Ecto neural progenitor cell (in vitro differentiated cells): ENCODE data around the gene RIC3.

Experiments
- DNase-seq: peaks from one replicate; pipeline ENCODE4 v3.0.0-alpha.2; 2018; ENCODE audit warnings: low spot score

The RIC3 gene, protein sequence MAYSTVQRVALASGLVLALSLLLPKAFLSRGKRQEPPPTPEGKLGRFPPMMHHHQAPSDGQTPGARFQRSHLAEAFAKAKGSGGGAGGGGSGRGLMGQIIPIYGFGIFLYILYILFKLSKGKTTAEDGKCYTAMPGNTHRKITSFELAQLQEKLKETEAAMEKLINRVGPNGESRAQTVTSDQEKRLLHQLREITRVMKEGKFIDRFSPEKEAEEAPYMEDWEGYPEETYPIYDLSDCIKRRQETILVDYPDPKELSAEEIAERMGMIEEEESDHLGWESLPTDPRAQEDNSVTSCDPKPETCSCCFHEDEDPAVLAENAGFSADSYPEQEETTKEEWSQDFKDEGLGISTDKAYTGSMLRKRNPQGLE

DNA sequence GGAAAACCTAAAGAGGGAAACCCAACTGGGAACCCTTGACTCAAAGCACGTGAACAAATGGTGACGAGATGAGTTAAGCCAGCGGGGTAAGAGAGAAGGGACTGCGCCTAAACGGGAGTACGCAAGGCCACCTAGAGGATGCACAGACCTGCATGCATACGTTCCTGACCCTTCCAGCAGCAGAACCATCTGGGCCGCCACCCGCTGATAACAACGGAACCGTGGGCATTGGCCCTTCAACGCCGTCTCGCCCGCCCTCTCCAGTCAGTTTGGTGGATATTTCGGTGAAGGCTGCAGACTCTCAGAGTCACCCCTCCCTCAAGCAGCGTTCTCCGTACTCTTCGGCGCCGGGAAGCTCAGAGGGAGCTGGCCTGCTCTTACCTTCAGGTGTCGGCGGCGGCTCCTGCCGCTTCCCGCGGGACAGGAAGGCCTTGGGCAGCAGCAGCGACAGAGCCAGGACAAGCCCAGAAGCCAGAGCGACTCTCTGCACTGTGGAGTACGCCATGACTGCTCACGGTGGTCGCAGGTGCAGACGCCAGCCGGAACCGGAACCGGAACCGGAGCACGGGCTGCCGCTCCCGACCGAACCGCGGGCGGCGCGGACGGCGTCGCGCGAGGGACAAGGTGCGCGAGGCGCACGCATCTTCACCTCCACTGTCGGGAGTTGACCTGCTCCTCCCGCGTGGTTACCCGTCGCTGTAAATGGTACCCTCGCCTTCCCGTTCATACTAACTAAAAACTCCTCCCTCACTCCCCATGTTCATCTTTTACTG is at the start of gene RIC3:
Gene RIC3 (minus strand): TSS at position 541 of the 773 bp plus-strand sequence. CDS start 36 bp downstream, at position 505.
- peak; percentile 62 for DNase-seq

DNA sequence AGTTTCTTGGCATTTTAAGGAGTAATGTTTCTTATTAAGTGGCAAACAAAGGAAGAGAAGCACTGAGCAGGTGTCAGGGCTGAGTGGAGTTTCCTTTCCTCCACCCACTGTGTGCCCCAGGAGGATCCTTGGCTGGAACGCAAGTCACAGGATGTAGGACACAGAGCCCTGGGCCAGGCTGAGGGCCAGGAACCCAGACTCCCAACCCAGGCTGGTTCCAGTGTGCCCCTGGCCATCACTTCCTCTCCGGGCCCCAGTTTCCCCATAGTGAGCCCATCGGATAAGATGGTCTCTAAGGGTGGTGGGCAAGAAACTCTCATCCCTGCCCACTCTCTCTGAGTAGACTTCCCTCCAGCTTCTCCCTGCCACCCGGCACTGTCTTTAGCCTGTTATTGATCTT is 49.6 kb upstream of the RIC3 start:
- no peak for DNase-seq

DNA sequence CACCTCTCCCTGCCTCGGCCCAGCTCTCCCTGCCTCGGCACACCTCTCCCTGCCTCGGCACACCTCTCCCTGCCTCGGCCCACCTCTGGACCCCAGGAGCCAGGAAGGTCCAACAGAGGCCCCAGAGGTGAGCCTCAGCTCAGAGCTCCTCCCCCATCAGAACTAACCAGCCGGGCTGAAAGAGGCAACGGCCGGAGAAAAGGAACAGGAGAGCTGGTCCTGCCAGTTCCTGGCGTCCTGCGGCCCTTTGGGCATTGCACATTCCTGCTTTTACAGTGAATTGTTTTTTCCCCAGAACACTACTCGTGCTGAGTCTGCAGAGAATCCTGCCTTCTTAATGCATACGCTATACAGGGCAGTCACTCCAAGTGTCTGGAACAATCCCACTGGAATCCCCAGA is 49.1 kb upstream of the RIC3 start:
- no peak for DNase-seq

DNA sequence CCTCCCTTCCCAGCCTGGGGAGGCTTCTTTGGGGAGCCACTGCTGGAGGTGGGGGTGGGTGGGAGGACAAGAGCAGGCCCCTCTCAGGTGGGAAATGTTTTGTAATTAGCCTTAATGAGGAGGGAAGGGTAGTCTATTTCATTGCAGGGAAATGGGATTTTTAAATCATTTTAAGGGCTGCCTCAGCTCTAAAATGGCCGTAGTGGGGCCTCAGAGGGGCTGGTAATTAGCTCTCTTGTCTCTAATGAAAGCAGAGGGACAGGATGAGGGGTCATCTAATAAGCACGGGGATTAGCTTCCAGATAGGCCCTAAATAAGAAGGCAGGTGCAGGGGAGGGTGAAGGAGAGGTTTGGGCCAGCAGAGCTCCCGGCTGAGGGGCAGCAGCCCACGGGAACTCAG is 48.3 kb upstream of the RIC3 start:
- DNase-seq: no peak

DNA sequence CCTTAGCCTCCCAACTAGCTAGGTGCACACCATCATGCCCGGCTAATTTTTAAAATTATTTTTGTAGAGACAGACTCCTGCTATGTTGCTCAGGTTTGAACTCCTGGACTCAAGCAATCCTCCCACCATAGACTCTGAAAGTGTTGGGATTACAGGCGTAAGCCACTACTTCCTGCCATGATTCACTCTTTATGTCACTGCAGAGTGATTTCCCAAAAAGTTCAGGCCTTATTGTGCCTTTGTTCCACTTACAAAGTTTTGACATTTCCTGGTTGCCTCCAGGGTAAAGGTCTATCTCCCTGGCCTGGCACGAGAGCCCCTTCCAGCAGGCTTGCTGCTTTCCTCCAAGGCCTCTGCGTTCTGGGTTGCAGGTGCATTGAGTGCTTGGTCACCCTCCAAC is 44.6 kb upstream of the RIC3 start:
- DNase-seq: no peak

DNA sequence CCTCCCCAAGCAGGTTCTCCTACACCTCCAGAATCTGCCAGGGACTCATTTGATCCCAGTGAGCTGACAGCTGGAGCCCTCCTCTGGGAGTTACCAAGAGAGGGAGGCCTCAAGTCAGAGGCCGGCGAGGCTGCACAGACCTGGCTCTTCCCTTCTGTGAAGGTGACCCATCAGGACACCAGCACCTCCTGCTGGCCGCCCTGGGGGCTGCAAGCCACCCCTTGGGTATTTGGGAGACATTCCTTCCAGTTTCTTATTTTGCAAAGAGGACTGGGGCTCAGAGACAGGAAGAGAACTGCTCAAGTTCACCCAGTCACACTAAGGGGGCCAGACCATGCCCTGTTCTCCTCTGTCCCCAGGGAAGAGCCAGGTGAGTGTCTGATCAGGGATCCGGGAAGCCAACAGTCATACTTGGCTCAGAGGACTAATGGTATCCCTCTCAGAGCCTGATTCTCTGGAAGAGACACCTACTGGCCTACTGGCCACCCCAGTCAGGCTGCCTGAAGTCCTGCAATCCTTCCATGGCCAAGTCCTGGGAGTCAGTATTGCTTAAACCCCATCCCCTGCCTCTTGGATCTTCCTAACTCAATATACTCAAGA is 40.5 kb upstream of the RIC3 start:
- DNase-seq: no peak

DNA sequence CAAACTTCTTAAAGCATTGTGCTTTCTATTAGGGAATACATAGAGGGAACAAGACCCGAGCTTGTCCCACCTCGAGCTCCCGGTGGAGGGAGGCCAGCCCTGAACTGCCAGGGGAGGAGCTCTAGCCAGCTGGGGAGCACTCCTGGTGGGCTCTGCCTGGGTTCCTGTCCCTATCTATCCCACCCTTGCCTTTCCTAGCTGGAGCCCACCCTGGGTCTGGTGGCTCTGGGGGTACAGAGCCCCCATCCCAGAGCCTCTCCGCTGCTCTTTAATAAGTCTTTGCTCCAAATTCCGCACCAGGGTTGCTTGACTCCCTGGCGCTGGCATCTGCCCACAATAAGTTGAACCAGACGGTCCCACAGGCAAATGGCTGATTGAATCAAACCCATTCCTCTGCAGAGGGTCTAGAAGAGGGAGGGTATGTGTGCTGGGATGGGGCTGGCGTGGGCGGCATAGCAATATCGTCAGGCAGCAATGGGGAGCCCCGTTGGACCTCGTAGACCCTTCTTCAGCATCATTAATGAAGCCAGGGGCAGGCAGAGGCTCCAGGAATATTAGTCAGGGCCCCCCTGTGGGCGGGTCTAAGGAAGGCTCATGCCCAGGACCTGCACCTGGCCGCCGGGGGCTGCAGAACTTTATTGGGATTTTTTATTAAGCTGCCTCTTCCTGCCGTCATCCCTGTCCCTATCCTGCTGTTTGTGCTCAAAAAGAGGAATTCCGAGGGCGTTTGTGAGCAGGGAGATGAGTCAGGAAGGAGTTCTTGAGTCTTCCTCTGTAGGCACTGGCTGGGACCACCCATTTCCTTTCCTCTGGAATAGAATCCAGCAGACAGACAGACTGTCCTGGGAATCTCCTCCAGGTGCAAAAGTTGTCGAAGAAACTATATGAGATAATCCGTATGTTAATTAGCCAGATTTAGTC is 38.5 kb upstream of the RIC3 start:
- DNase-seq: peak; percentile 47

DNA sequence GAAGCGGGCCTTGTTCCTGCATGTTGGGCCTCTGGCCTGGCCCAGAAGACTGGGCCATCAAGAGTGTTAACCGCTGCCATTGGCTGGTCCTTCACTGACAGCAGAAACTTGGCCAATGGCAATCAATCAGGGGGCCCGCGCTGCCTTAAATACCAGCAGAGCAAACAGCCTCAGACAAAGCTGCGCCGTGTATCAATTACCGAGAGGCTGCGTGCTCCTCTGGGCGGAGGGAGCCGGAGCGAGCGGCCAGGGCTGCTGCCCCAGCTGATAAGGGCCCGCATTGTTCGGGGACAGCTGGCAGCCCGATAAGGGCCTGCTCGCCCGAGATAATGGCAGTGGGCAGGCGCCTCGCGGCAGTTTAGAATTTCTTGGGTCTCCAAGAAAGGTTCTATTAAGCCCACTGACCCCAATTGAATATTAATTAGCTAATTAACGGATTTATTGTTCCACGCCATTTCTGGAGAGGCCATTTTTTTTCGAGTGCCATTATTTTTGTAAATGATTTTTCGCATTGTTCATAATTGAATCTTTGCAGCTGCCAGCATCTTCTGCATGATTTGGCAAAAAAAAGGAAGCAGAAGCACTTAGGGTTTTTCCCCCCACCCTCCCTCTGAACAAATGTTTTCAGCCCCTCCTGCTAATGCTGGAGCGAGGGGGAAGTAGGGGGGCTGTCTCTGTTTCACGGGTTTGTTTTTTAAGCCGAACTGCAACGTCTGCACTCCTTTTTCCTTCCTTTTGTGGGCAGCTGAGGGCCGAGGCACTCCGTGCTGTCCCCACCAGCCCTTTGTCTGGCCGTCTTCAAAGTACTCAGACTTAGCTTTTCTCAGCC is 37.6 kb upstream of the RIC3 start:
- peak; percentile 73 for DNase-seq

DNA sequence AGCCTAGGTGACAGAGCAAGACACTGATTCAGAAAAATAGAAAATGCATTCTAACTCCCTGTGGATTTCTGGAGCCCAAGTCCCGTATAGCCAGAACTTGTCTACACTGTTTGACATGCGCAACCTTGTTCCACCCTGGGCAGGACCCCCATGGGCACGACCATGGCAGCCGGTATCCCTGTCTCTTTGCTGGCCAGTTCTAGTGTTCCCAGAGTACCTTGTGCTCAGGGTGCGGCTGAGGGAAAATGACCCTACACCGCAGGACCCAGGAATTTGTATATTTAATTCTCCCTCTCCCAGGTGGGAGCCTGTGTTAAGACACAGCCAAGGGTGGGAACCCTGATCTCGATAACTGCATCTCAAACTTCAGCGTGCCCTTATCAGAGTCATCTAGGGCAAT is 36.7 kb upstream of the RIC3 start:
- no peak for DNase-seq

DNA sequence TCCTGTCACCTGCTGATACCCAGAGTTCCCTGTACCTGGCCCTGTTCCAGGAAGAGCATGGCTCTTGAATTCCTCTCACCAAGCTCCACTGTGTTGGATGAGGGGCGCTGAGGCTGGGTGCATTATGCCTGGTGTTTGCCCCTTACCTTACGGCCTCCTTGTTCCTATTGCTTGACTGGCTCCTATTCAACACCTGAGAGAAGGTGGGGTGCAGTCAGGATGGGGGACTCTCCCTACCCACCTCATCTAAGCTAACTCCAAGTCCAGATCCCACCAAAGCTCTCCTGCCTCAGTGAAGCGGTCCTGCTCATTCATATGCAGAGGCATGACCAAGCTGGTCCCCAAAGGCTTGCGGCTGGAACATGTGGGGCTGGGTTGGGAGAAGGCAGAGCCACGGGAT is 35.8 kb upstream of the RIC3 start:
- no peak for DNase-seq

DNA sequence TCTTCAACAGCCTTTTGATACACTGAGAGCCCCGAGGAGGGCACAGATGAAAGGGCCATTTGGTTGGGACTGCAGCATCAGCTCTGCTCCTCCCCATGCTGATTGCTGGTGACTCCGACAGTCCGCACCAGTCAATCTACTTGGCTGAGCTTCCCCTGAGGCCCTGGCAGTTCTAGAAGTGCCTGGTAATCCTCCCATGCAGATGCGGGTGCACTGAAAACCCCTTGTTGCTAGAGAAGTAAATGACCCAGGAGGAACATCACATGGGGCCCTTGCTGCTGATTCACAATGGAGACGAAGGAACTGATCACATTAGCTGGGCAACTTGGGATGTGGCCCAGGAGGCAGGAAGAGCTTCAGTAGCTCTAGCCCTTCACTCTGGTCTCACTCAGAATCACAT is 35.2 kb upstream of the RIC3 start:
- no peak for DNase-seq

DNA sequence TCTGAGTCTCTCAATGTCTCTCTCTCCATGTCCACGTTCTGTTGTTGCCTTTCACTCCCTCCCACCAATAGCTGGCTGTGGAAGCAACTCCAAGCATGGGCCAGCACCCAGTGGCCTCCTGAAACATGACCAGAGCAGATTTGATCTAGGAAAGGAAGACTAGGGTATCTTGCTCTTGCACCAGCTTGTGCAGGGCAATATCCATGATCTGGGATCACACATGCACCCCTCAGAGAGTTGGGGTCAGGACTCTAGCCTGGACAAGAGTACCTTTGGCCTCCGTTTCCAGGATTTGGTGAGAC is 34.5 kb upstream of the RIC3 start:
- DNase-seq: no peak

DNA sequence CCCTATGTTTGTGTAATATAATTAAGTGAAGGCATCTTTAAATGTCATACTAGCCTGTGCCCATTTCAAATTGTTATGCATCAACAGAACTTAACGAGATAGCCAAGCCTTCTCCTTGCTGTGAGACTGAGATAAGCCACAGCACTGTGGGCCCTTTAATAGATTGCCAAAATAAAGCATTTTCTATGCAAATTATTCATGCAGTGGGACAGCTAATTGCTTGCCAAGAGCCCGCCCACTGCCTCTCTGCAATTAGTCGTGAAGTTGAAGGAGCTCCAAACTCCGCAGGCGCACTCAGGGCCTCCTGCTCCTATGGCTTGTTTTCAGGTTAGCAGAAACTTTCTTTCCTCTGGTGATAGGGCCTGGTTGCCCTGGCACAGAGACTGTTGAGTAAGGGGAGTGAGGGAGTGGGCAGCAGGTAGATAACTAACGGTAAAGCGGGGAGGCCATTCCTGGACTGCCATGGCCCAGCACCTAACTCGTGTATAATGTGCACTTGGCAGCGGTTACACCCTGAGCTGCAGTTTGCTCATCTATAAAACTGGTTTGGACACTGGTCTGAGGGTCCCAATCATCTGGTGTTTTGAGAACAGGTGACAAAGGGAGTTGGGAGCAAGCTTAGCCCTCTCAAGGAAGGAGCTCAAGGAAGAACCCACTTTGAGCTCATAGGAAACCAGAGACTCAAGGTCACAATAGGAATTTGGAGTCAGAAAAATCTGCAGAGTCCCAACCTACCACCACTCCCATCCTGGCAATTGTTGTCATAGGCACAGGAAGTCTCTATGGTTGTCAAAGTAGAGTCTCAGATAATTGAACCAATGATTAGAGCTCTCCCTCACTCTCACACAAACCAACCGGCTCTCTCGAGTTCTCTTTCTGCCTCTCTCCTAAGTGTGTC is 33.9 kb upstream of the RIC3 start:
- no peak for DNase-seq

DNA sequence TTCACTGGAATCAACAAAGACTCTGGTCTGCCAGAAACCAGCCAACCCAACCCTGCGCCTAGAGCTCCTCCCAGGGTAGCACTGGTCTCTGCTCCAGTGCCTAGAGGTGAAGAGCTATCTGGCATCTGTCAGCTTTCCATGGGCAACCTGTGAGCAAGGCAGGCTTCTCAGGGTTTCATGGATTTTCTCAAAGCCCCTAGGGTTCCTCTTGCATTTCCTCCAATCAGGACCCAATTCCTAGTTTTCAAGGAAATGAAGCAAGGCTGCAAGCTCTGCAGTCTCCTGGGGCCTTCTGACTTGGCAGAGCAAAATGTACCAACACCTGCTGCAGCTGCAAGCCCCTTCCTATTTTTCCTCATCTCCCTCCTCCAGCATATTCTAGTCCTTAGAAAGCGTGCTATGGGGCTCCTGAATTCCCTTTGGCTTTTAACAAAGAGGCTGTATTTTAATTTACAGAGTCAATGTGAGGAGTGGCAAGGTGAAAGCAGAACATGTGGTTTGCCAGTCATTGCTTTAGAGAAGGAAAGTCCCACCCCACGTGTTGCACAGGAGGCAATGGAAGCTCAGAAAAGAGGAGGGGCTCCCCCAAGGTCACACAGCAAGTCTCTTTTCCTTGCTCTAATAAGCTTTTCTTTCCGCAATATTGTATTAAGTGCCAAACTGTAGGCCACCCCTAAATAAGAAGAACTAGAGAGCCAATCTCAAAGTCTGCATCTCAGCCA is 33.0 kb upstream of the RIC3 start:
- no peak for DNase-seq

DNA sequence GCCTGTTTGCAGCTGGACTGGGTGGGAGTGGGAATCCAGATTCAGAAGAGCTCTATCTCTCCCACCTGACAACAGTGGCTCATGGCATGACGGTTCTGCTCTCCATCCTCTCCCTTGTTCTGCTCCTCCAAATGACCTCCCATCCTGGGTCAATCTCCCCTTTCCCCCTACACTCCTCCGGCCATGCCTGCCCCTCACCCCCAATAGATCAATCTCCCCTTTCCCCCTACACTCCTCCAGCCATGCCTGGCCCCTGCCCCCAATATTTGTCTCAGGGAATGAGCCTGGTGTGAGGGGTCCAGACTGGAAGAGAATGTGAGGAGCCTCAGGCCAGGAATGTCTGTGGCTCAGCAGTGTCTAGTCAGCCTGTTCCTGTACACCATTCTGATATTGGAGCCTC is 30.9 kb upstream of the RIC3 start:
- DNase-seq: no peak

DNA sequence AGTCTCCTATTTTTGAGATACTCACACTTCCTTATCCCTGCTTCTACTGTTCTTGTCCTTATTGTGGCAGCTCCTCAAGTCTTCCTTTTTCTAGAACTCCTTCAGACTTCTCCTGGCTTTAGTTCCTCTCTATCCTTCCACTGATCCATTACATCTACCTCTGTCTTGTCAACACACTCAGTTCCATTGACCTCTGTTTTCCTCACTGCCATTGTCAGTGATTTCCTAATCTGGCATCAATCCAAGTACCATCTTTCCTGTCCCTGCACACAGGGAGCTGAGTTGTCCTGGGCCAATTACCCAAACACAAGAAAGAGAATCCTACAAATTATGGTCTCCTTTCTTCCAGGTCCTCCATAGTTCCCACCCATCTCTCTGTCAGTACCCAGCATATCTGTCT is 27.9 kb upstream of the RIC3 start:
- DNase-seq: no peak

DNA sequence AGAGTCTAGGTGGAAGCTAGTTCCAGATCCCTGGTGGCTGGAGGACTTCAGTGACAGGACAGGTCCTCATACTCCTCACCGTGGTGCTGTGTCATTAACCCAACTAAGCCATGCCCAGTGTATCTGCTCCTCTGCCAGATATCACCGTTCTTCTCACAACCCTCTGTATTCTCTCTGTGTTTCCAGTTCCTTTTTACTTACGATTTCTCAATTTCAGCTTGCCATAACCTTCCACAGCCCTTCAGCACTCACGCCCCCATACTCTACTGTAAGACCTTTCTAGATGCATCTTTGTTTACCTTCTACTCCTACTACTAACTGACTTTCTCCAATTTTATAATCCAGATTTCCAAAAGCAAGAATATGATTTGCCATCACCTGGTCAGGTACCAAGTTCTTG is 26.1 kb upstream of the RIC3 start:
- DNase-seq: no peak

DNA sequence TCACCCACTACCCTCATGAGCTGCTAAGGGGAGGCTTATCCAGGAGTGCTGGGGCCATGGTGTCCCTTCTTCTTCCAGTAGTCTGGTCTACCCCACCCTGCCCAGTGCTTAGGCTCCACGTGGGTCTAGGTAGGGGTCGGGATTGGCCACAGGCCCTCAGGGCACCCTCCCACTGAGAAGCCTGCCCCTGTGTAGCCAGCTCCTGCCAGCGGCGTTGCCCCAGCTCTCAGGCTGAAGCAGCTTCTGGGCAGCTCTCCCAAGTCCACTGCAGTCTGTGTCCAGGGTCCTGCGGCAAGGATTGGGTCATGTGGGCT is 24.0 kb upstream of the RIC3 start:
- peak; percentile 70 for DNase-seq

DNA sequence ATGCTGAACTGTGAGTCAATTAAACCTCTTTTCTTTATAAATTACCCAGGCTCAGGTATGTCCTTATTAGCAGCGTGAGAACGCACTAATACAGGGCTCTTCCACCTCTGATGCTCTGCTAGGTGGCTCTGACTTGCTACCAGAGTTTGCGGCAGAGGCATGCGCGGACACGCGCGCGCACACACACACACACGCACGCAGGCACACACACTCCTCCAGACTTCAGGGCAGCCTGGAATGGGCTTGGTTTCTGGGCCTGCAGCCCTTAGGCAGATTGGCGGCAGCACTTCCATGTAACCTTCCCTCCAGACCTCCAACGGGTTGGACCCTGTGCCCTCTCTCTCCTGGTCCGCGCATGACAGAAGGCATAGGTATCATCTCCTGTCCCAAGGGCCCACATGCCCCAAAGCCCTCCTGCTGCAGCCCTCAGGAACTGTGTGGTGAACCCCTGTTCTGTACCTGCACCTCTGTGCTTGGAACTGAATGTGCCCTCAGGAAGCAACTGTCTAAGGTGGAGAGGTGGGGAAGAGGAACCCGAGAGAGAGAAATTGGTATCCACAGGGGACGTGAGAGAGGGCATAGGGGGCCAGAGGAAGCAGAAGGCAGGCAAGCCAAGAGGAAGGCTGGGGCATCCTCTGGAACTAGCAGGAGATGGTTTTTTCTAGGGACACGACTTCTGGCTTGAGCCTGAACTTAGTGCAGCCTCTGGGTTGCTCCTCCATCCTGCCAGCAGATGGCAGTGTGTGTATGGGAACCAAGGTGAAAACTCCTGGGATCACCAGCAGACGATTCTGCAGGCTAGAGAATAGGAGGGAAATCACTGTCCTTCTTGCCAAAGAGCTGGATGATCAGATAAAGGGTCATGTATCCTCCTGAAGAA is 23.4 kb upstream of the RIC3 start:
- peak; percentile 81 for DNase-seq
